ENCODE measurements around the gene SOX1.

SOX1 gene

GRCh38 chr13:112111239-112111857, 44.4 kb downstream of the SOX1 start:
- no peak for DNase-seq

GRCh38 chr13:112112534-112113276, 45.8 kb downstream of the SOX1 start:
- no peak for DNase-seq

GRCh38 chr13:112113348-112113747, 46.4 kb downstream of the SOX1 start:
- no peak for DNase-seq

- DNase-seq, result no peak
These were observed 46.9 kb downstream of the SOX1 start for GRCh38 chr13:112113851-112114250.

GRCh38 chr13:112114391-112114790, 47.4 kb downstream of the SOX1 start:
- DNase-seq, result no peak

- no peak for DNase-seq
These were observed 48.6 kb downstream of the SOX1 start for GRCh38 chr13:112115403-112116091.

GRCh38 chr13:112116187-112116950, 49.4 kb downstream of the SOX1 start:
- no peak for DNase-seq

- no peak for DNase-seq
These were observed 50.5 kb downstream of the SOX1 start for GRCh38 chr13:112117258-112117954.

GRCh38 chr13:112117955-112118302, 51.0 kb downstream of the SOX1 start:
- no peak for DNase-seq

GRCh38 chr13:112118451-112119064, 51.6 kb downstream of the SOX1 start:
- DNase-seq, result no peak

- no peak for DNase-seq
These were observed 52.5 kb downstream of the SOX1 start for GRCh38 chr13:112119192-112120030.

GRCh38 chr13:112120031-112120373, 53.1 kb downstream of the SOX1 start:
- no peak for DNase-seq

All from fibroblast of skin of right quadriceps (primary cell).